ENCODE data around the gene XYLB.

Gene XYLB

GRCh38 chr3:38364721-38365400, 18.3 kb downstream of the XYLB start:
- no peak for DNase-seq (ENCODE audit: low spot score)

- DNase-seq (ENCODE audit: low spot score): no peak
Observed at GRCh38 chr3:38365469-38366062, 19.0 kb downstream of the XYLB start.

GRCh38 chr3:38366082-38366481, 19.5 kb downstream of the XYLB start:
- no peak for DNase-seq (ENCODE audit: low spot score)

DNA sequence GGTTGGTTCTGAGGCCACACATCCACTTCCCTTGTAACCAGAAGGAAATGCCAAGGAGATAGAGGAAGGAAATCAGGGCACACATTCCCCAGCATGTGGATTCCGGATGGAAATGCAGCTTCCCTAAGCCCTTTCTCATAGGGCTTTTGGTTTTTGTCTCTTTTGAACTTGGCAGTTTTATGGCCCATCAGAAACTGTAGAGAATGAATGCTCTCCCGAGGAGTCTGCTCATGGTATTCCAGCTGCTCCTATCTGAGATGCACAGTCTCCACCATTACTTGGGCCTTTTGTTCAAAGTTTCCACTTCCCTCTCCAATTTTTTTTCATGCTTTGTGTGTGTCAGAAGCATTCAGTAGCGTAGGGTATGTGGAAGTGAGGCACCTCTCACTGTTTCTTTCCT, 21.2 kb downstream of the XYLB start:
- no peak for DNase-seq (ENCODE audit: low spot score)

- DNase-seq (ENCODE audit: low spot score): no peak
Observed at GRCh38 chr3:38368238-38368637, 21.7 kb downstream of the XYLB start.

DNA sequence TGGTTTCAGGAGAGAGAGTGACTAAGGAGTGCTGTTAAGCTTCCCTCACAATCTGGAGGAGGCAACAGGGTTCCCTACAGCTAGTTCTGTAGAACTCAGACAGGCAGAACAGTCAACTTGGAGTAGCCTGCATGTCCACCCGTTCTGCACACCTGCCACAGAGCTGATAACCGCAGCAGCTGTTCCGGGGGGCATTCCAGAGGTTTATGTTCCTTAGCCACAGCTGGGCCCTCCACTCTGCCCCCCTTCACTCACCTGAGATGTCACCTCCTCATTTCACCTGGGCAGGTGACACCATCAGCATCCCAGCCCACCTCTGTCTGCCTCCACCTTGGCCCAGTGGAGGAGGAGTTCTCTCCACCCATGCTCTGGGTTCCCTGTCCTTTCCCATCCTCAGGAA, 22.6 kb downstream of the XYLB start:
- DNase-seq (ENCODE audit: low spot score): no peak

DNA sequence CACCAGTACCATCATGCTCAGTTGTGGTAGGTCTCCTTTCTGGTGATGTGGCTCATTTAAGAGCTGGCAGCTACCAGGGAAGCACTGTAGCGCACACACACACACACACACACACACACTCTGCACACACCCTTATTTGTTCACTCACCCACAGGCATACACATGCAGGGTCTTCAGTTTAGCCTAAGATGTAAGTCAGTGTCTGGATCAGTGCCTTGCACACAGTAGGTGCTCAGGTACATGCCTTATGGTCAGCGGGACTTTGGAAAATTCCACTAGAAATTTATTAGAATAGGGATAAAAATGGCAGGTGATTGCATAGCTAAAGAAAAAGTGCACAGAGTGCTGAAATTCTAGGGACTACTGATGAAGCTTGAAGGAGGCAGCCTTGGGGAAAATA, 23.6 kb downstream of the XYLB start:
- DNase-seq (ENCODE audit: low spot score): no peak

GRCh38 chr3:38370861-38371260, 24.3 kb downstream of the XYLB start:
- DNase-seq (ENCODE audit: low spot score): no peak

- DNase-seq (ENCODE audit: low spot score): no peak
Observed at GRCh38 chr3:38371541-38372213, 25.1 kb downstream of the XYLB start.

DNA sequence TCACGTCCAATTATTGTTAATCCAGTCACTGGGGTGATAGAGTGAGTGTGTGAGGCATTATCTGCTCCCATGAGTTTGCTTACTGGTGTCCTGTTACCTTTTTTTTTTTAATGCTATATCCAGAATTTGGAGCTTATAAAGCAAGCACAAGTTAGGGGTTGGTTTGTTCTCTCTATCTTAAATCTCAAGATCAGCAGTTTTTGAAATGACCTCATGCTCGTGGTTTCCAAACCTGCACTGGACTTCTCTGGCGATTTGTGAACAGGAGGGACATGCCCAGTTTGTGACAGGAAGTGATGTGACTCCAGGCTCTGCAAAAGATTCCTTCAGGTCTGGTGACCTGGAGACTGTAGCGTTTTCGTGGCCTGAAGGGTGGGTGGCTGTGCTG, 25.6 kb downstream of the XYLB start:
- DNase-seq (ENCODE audit: low spot score): no peak

GRCh38 chr3:38374221-38374620, 27.6 kb downstream of the XYLB start:
- DNase-seq (ENCODE audit: low spot score): no peak

DNA sequence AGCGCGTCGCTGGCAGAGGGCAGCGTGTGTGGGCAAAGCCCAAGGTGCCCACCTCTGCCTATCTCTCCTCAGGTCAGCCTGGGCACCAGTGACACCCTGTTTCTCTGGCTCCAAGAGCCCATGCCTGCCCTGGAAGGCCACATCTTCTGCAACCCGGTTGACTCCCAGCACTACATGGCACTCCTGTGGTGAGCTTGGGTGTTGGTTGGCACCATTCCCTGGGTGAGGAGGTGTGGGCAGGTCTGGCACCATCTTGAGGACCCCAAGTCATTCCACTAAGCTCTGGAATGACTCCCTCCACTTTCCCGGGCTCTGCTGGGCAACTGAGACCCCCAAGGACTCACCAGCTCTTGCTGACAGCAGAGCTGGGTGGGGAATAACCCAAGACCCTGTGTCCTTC, 28.5 kb downstream of the XYLB start:
- no peak for DNase-seq (ENCODE audit: low spot score)

- no peak for DNase-seq (ENCODE audit: low spot score)
Observed at GRCh38 chr3:38375488-38376097, 29.0 kb downstream of the XYLB start.

DNA sequence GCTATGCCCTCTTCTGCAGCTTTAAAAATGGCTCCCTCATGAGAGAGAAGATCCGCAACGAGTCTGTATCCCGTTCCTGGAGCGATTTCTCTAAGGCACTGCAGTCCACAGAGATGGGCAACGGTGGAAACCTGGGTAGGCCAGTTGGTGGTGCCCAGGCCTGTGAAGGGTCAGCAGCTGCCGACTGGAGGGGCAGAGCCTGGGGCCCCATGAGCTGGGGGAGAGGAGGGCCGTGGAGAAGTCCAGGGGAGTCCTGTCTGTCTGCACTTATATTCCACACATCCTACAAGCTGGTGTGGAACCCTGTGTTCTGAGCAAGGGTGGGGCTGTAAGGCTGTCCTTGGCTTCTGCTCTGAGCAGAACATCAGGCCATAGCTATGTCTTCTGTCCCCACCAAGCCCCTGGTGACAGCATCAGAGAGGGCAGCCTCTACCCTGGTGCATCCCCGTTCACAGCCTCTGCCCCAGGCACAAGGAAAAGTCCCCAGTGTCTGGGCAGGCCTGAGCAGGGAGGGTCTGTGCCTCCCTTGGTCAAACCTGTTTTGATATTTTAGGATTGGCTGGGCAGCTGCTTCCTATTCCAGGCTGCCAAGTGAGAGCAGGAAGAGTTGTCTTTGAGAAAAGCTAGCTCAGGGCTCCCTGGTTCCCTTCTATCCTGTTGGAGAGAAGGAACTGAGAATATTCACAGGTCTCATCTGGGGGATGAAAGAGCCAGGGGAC, 29.7 kb downstream of the XYLB start:
- DNase-seq (ENCODE audit: low spot score): no peak

GRCh38 chr3:38379201-38379770, 32.7 kb downstream of the XYLB start:
- DNase-seq (ENCODE audit: low spot score): no peak

GRCh38 chr3:38382506-38383080, 36.0 kb downstream of the XYLB start:
- no peak for DNase-seq (ENCODE audit: low spot score)

- no peak for DNase-seq (ENCODE audit: low spot score)
Observed at GRCh38 chr3:38383156-38383875, 36.7 kb downstream of the XYLB start.

- no peak for DNase-seq (ENCODE audit: low spot score)
Observed at GRCh38 chr3:38386992-38387750, 40.6 kb downstream of the XYLB start.

GRCh38 chr3:38387862-38388261, 41.3 kb downstream of the XYLB start:
- DNase-seq (ENCODE audit: low spot score): no peak

DNA sequence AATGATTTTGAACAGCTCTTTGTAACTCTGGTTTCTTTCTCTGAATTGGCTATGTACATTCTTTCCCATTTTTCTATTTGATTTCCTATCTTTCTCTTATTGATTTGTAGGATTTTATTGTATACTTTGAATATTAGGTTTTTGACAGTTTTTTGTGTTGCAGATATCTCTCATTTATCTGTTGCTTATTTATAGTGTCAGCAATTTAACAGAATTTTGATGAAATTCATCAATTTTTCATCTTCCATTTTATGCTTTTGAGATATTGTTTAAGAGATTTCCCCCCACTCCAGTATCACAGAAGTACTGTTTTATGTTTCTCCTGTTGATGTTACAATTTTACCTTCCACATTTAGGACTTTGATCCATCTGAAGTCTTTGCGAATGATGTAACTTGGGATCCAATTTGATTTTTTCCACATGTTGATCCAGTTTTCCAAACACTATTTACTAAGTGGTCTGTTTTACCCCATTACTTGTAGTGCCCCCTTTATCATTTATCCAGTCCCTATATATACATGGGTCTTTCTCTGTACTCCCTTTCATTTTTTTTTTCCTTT, 46.1 kb downstream of the XYLB start:
- no peak for DNase-seq (ENCODE audit: low spot score)
